Cardiac fibroblast (primary cell): ENCODE results near the gene TSPAN33.

Experiments
- DNase-seq, 2 donors: peaks; one replicate each; pipeline versions ENCODE4 v3.0.0 to v3.0.0-alpha.2; 2010; ENCODE audit warnings: low read depth in 2 of 2
- H3K4me3 ChIP-seq, 2 donors: replicated peaks in 1 of 2; 1 replicate in 1 of 2; 2 replicates in 1 of 2; pipeline ENCODE4 v1.5.1; 2011; ENCODE audit warnings: low read depth in 2 of 2, low read length in 2 of 2, mild to moderate bottlenecking in 2 of 2, moderate library complexity in 1 of 2
- TF ChIP-seq, protein P1 (sequence below): IDR thresholded peaks from one replicate; pipeline ENCODE4 v1.5.1; 2011; ENCODE audit warnings: low read depth, mild to moderate bottlenecking, low read length, inconsistent platforms

The TSPAN33 gene

DNA sequence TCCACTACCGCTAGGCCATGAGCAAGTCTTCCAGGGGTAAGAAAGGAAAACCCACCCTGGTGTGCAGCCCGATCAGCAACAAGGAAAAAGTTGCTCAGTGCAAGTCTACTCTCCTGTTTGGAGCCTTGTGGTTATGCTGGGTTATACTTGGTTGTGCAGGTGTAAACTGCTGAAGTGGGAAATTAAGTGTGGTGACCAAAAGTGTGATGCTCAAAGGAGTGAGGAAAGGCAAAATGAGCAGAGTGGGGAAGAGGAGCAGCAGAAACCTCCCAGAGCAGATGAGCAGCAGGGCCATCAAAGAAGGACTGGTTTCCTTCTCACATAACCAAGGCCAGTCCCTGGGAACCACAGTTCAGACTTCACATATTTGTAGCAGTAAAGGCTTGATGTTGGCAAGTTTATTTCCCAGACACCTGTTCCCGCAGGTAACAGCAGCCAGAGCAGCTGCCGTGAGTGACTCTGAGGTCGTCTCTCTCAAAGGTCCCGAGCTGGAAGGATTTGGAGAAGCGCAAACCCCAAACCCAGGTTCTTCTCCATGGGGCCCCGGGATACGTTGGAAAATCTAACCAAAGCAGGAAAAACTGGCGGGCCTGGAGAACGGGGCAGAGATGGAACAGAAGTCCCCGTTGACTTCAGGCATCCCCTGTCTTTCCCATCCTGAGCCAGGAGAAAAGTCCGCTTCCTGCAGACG lies 43.3 kb downstream of the TSPAN33 start:
- TF ChIP-seq, protein P1, sequence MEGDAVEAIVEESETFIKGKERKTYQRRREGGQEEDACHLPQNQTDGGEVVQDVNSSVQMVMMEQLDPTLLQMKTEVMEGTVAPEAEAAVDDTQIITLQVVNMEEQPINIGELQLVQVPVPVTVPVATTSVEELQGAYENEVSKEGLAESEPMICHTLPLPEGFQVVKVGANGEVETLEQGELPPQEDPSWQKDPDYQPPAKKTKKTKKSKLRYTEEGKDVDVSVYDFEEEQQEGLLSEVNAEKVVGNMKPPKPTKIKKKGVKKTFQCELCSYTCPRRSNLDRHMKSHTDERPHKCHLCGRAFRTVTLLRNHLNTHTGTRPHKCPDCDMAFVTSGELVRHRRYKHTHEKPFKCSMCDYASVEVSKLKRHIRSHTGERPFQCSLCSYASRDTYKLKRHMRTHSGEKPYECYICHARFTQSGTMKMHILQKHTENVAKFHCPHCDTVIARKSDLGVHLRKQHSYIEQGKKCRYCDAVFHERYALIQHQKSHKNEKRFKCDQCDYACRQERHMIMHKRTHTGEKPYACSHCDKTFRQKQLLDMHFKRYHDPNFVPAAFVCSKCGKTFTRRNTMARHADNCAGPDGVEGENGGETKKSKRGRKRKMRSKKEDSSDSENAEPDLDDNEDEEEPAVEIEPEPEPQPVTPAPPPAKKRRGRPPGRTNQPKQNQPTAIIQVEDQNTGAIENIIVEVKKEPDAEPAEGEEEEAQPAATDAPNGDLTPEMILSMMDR, result no peak
- DNase-seq, result no peak
- H3K4me3 ChIP-seq, result peak overlapping the region; percentile 60 to 63

DNA sequence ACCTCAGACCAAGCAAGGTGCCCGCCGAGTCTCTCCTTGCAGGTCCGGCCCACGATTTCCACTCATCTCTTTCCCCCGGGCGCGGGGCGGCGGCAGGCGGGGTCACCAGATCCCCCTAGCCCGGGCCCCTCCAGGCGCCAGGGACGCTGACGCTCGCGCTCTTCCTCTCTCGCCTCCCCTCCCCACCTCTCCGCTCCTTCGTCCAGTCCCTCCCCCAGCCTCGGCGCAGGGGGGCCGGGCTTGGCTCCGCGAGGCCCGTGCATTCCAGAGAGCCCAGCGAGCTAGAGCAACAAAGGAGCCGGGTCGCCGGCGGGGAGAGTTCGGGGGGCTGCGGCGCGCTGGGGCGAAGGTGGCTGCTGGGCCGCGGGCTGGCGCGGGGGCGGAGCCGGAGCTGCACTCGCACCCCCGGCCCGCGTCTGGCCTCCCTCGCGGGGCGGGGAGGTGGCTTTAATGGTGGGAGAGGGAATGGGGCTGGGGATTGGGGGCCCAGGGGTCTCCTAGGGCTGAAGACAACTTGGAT lies 43.9 kb downstream of the TSPAN33 start, which contains the start of gene SMO:
Gene SMO, plus strand, starts transcription at position 262 of the 520 bp plus-strand sequence. CDS start 519 bp downstream, outside the sequence.
- peak within 1 kb of the TSS; percentile 60 to 63 for H3K4me3 ChIP-seq
- DNase-seq, result peak in 1 of 2 donors; percentile 66
- TF ChIP-seq, protein P1, result no peak

DNA sequence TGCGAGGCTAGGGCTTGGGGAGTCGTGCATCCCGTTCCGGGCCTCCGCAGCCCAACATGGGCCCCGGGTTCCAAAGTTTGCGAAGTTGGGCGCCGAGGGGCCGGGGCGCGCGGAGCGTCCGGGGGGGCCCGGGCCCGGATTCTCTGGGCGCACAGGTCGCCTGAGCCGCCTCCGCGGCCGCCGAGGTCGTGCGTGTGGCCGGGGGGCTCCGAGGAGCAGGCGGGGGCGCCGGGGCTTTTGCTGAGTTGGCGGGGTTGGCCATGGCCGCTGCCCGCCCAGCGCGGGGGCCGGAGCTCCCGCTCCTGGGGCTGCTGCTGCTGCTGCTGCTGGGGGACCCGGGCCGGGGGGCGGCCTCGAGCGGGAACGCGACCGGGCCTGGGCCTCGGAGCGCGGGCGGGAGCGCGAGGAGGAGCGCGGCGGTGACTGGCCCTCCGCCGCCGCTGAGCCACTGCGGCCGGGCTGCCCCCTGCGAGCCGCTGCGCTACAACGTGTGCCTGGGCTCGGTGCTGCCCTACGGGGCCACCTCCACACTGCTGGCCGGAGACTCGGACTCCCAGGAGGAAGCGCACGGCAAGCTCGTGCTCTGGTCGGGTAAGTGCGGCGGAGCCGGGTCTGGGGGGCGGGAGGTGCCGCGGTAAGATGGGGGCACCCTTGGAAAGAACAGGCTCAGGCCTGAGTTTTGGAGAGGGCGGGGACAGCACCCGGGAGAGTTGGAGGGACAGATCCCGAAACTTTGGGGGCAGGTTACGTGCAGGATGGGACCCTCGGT lies 44.6 kb downstream of the TSPAN33 start:
- H3K4me3 ChIP-seq, result peak overlapping the region; percentile 60 to 63
- peak in 1 of 2 donors; percentile 30 for DNase-seq
- TF ChIP-seq, protein P1, result no peak

DNA sequence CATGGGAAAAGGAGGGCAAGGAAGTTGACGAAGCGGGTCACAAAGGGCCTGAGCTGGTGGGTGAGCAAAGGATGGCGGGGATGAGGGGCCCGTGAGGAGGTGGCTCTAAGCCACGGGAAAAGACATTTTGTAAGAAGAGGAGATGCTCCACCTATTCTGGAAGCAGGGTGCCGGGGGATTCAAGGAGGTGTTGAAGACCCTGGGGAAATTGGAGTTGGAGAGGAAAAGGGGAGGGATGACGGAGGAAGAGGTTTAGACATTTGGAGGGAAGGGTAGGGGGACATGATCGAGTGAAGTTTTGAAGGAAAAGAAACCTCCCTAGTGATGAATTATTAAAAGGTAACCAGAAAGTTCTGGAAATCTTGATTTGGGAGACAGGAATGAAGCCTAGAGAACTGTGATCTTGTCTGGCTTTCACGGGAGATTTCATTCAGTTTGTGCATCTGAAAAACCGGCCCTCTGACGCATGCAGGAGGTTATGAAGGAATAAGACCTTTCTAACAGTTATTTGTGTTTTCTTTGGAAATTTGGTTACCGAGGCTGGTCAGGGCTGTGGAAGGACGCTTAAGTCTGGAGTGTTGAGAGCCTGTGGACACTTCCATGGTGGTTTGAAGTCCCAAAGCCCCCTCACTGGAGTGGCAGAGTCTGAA lies 45.3 kb downstream of the TSPAN33 start:
- DNase-seq, result peak in 1 of 2 donors; percentile 15
- TF ChIP-seq, protein P1, result no peak
- H3K4me3 ChIP-seq, result peak overlapping the region; percentile 60 to 63

DNA sequence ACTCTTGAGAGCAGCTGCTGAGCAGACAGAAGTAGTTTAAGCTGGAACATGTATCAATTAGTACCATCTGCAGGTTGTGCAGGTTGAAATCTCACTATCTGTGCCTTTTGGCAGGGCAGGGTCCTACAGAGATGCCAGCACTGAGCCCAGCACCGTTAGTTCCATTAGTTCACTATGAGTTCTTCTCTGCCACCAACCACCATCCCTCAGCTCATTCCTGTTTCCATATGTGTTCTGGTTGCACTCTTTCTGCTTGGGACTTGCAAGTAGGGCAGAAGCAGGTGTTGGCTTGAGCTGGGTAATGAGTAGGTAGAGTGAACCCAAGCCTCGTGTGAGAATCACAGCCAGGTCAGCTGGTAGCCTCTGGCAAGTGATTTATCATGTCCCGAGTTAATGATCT lies 46.8 kb downstream of the TSPAN33 start:
- TF ChIP-seq, protein P1, result no peak
- no peak overlapping the region for H3K4me3 ChIP-seq
- no peak for DNase-seq

DNA sequence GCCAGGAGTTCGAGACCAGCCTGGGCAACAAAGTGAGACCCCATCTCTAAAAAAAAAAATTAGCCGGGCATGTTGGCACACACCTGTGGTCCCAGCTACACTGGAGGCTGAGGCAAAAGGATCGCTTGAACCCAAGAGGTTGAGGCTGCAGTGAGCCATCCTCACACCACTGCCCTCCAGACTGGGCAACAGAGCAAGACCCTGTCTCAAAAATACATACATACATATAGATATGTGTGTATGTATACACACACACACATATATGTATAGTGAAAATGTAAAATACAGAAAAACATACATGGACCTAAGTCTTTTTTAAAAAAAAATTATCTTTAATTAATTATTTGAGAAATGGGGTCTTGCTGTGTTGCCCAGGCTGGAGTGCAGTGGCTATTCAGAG lies 49.4 kb downstream of the TSPAN33 start:
- no peak for DNase-seq
- H3K4me3 ChIP-seq, result no peak overlapping the region
- TF ChIP-seq, protein P1, result no peak
